ENCODE results near the gene AFAP1.

AFAP1 gene

GRCh38 chr4:7780751-7781348 is 158.8 kb downstream of the AFAP1 start:
- no peak for DNase-seq

- DNase-seq, result no peak
These were observed 160.3 kb downstream of the AFAP1 start for GRCh38 chr4:7779432-7779768.

- no peak for DNase-seq
These were observed 160.9 kb downstream of the AFAP1 start for GRCh38 chr4:7778510-7779431.

GRCh38 chr4:7777871-7778509 is 161.7 kb downstream of the AFAP1 start:
- no peak for DNase-seq

- no peak for DNase-seq
These were observed 162.5 kb downstream of the AFAP1 start for GRCh38 chr4:7777017-7777710.

- no peak for DNase-seq
These were observed 164.3 kb downstream of the AFAP1 start for GRCh38 chr4:7775396-7775795.

GRCh38 chr4:7774301-7775294 is 165.1 kb downstream of the AFAP1 start:
- DNase-seq, result no peak

- no peak for DNase-seq
These were observed 166.1 kb downstream of the AFAP1 start for GRCh38 chr4:7773401-7774180.

- no peak for DNase-seq
These were observed 166.8 kb downstream of the AFAP1 start for GRCh38 chr4:7772711-7773385.

GRCh38 chr4:7771541-7772507 is 167.8 kb downstream of the AFAP1 start:
- no peak for DNase-seq

GRCh38 chr4:7771056-7771455 is 168.6 kb downstream of the AFAP1 start:
- DNase-seq, result peak; percentile 36

- no peak for DNase-seq
These were observed 169.2 kb downstream of the AFAP1 start for GRCh38 chr4:7770224-7771050.

GRCh38 chr4:7769396-7770223 is 170.1 kb downstream of the AFAP1 start:
- no peak for DNase-seq

GRCh38 chr4:7768736-7769135 is 170.9 kb downstream of the AFAP1 start:
- DNase-seq, result no peak

GRCh38 chr4:7767966-7768365 is 171.7 kb downstream of the AFAP1 start:
- no peak for DNase-seq

- DNase-seq, result no peak
These were observed 172.1 kb downstream of the AFAP1 start for GRCh38 chr4:7767526-7767925.

GRCh38 chr4:7766661-7767345 is 172.9 kb downstream of the AFAP1 start:
- DNase-seq, result no peak

Data from stimulated activated CD4-positive, alpha-beta T cell treated with anti-CD3 and anti-CD28 coated beads, Interleukin-1b, Interleukin-23, amount 100 ng/mL, for 48 hours (primary cell).